Uterus (tissue), 2 donors: ENCODE measurements around the gene ADCYAP1.
"Not testable (repeated sequence)": the region's sequence is repeated elsewhere in the genome, so short reads cannot be mapped to it uniquely, and the experiment has no call there.

ENCODE experiments used
- CTCF ChIP-seq, 4 experiments: fragments of 200-600 bp in 2 of 4; fragments of 450-650 bp in 2 of 4; sonication (generic) in 2 of 4; IDR thresholded peaks; one replicate each; pipeline ENCODE4 v1.5.1; 2016 to 2019; ENCODE audit warnings: antibody characterized with exemption in 4 of 4, mild to moderate bottlenecking in 2 of 4, moderate library complexity in 1 of 4
- POLR2A ChIP-seq, 2 donors: fragments of 450-650 bp; IDR thresholded peaks; one replicate each; pipeline ENCODE4 v1.6.1; 2016; ENCODE audit warnings: antibody characterized with exemption in 2 of 2, mild to moderate bottlenecking in 1 of 2, moderate library complexity in 1 of 2

- not testable (repeated sequence) for TF ChIP-seq CTCF, POLR2A (IDR thresholded peaks at IDR 0.05)
Observed at GRCh38 chr18:873426-873825, 31.2 kb upstream of the ADCYAP1 start.
